HFFc6 (cell line): ENCODE measurements around the gene BCAT1. TPM values are rescaled to one million over a fixed set of nuclear protein-coding genes. Genes with fewer than 3 reads are reported as not detected.

Experiments
- DNase-seq: peaks from one replicate; pipeline ENCODE4 v3.0.0-alpha.2; 2018
- H3K27ac Mint-ChIP-seq: 2 replicates; pipeline ENCODE4 v1.8.0; 2020; ENCODE audit warnings: mild to moderate bottlenecking, mixed read lengths
- H3K27me3 Mint-ChIP-seq: 2 replicates; pipeline ENCODE4 v1.8.0; 2021; ENCODE audit warnings: mild to moderate bottlenecking, moderate library complexity, mixed read lengths; ENCODE audit not compliant: insufficient read depth
- H3K36me3 Mint-ChIP-seq: 2 replicates; pipeline ENCODE4 v1.8.0; 2021; ENCODE audit warnings: low read depth, mixed read lengths
- H3K4me1 Mint-ChIP-seq: 2 replicates; pipeline ENCODE4 v1.8.0; 2020; ENCODE audit warnings: low read depth, mixed read lengths
- H3K4me3 Mint-ChIP-seq: 2 replicates; pipeline ENCODE4 v1.8.0; 2020; ENCODE audit warnings: mild to moderate bottlenecking, moderate library complexity, mixed read lengths
- H3K9me3 Mint-ChIP-seq: 2 replicates; pipeline ENCODE4 v1.8.0; 2020; ENCODE audit warnings: mild to moderate bottlenecking, mixed read lengths
- total RNA-seq, 6 experiments: library from RNA; stranded (reverse); fragmentation: NEBNext Ultra II Directional; extraction: Animal tissue kit (Norgen Biotek cat#: 25700); gene quantifications; 2 replicates in 1 of 6; 3 replicates in 5 of 6; pipeline ENCODE4 v1.2.3, GENCODE V29; 2021
- TF ChIP-seq, protein P1 (sequence below): fragments of 200-600 bp; sonication (generic); IDR thresholded peaks from 2 replicates; pipeline ENCODE4 v1.5.0; 2021; ENCODE audit warnings: antibody characterized with exemption, mild to moderate bottlenecking

Gene BCAT1
- total RNA-seq, 6 experiments from 2014 or later, result 156 to 180 (median 173) TPM

DNA sequence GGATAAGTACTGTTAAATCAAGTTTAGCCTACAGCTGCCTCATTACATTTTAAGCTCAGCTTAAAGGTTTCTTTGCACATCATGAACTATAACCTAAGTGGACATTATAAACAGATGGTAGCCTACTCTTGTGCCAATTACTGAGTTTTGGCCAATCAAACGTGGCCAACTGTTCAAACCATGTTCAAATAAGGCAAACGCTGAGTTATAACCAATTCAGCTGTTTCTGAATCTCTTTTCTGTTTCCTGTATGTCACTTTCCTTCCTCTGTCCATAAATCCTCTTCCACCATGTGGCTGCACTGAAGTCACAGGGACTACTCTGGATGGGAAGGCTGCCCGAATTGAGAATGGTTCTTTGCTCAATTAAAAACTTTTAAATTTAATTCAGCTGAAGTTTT lies 98.4 kb downstream of the BCAT1 start:
- Mint-ChIP-seq H3K9me3 (no peaks in the 10 kb centered on the region), H3K4me1 (peaks cover 66% of the 10 kb centered on the region), H3K27ac (peak overlapping the region; percentile 21; the same call in 1 of the 2 replicates), H3K27me3 (no peaks in the 10 kb centered on the region; the same call in none of the 2 replicates), H3K4me3 (no peak overlapping the region), H3K36me3 (peaks cover 26% of the 10 kb centered on the region)
- TF ChIP-seq, protein P1, sequence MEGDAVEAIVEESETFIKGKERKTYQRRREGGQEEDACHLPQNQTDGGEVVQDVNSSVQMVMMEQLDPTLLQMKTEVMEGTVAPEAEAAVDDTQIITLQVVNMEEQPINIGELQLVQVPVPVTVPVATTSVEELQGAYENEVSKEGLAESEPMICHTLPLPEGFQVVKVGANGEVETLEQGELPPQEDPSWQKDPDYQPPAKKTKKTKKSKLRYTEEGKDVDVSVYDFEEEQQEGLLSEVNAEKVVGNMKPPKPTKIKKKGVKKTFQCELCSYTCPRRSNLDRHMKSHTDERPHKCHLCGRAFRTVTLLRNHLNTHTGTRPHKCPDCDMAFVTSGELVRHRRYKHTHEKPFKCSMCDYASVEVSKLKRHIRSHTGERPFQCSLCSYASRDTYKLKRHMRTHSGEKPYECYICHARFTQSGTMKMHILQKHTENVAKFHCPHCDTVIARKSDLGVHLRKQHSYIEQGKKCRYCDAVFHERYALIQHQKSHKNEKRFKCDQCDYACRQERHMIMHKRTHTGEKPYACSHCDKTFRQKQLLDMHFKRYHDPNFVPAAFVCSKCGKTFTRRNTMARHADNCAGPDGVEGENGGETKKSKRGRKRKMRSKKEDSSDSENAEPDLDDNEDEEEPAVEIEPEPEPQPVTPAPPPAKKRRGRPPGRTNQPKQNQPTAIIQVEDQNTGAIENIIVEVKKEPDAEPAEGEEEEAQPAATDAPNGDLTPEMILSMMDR, result no peak
- no peak for DNase-seq

DNA sequence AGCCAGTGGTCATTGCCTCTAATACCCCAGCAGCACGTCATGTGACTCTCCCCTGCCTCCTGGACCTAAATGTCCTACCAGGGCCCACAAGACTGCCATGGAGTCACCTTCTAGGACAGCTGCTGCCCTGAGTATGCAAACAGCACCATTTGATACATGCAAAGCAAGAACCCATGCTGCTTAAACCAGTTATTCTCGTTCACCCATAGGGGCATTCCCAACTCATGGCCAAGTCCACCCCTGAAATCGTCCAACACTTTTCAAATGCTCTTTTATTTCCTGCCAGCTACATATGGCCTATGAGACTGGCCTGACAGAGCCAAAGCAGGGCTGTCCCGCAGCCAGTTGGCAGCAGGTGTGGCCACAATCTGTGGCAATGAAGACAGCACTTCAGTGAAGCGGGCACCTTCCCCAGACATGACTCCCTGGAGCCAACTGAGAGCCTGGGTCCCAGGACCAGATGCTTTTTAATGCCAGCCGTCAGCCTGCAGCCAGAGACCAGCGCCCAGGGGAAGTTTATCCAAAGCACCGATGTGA lies 99.9 kb downstream of the BCAT1 start:
- no peak for DNase-seq
- no peaks in the 10 kb centered on the region for H3K9me3 Mint-ChIP-seq
- no peak overlapping the region for H3K4me3 Mint-ChIP-seq
- no peak overlapping the region for H3K27ac Mint-ChIP-seq
- H3K4me1 Mint-ChIP-seq, result peaks cover 52% of the 10 kb centered on the region
- no peaks in the 10 kb centered on the region; the same call in none of the 2 replicates for H3K27me3 Mint-ChIP-seq
- H3K36me3 Mint-ChIP-seq, result peaks cover 19% of the 10 kb centered on the region
- TF ChIP-seq, protein P1, result no peak

DNA sequence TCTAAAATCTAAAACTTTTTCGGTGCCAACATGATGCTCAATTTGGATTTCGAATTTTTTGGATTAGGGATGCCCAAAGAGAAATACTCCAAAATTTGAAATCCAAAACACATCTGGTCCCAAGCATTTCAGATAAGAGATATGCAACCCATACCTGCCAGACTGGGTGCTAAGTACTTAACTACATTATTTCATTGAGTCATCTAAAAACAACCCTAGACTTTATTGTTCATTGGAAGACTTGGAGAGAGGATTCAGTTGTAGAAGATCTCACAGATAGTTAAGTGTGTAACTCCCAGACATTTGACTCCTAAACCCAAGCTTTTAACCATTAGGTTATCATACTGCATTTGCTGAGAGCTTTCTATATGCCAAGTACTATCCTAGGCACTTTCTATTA lies 102.2 kb downstream of the BCAT1 start:
- no peaks in the 10 kb centered on the region for H3K9me3 Mint-ChIP-seq
- DNase-seq, result no peak
- H3K4me1 Mint-ChIP-seq, result peaks cover 29% of the 10 kb centered on the region
- H3K27me3 Mint-ChIP-seq, result no peaks in the 10 kb centered on the region; the same call in 1 of the 2 replicates
- no peak overlapping the region for H3K27ac Mint-ChIP-seq
- H3K36me3 Mint-ChIP-seq, result peaks cover 12% of the 10 kb centered on the region; the same call in 1 of the 2 replicates
- TF ChIP-seq, protein P1, result no peak
- H3K4me3 Mint-ChIP-seq, result no peak overlapping the region

DNA sequence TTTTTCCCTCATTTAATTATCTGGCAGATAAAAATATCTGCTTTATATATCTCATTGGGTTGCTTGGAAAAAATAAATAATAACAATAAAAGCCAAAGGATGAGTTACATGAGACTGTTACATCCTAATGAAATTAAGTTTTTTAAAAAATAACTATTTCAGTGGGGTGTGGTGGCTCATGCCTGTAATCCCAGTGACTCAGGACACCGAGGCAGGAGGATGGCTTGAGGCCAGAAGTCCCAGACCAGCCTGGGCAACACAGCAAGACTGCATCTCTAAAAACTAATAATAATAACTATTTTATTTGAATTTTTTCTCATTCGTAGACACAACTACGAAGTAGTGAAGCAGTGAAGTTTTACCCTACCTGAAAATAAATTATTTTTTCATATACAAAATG lies 103.3 kb downstream of the BCAT1 start:
- Mint-ChIP-seq H3K4me1 (peaks cover 27% of the 10 kb centered on the region), H3K9me3 (no peaks in the 10 kb centered on the region), H3K36me3 (peaks cover 19% of the 10 kb centered on the region; the same call in 1 of the 2 replicates), H3K4me3 (no peak overlapping the region), H3K27ac (no peak overlapping the region; the same call in 1 of the 2 replicates), H3K27me3 (no peaks in the 10 kb centered on the region)
- TF ChIP-seq, protein P1, result no peak
- no peak for DNase-seq

DNA sequence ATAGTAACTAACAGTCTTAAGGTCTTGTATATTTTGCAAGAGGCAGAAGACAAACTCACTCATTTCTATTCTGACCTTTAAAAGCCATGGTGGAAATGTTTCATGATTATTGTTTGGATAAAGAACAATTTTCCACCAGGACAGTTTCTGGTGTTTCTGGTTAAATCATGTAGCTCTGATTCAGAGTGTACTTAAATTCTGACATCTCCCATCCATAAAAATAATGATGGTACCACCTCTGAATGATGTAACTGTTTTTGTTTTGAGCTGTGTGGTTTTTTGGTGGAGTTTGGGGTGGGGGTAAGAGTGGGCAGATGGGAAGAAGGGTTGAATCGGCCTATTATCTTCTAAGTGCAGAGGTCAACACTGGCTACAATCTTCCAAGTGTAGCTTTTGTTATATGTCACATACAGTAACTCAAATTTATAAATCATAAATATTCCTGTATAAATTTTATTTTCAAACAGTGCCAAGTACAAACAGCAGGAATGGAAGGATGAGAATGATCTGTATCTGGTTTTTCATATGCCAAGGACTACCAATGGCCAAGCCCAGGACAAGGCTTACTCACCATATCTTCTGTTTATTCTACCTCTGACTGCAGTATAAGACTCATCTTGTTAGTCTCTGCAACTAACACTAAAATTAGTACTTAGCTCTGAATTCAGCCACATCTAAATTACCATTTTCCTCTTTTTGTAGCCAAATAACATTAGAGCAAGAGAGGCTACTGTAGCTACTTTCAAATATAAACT lies 108.7 kb downstream of the BCAT1 start:
- TF ChIP-seq, protein P1, result no peak
- no peak for DNase-seq
- Mint-ChIP-seq H3K27ac (peak overlapping the region; percentile 24; the same call in 1 of the 2 replicates), H3K4me3 (no peak overlapping the region), H3K27me3 (no peaks in the 10 kb centered on the region), H3K36me3 (peaks cover 39% of the 10 kb centered on the region), H3K4me1 (peaks cover 36% of the 10 kb centered on the region), H3K9me3 (no peaks in the 10 kb centered on the region)
